ENCODE results near the gene PDILT.

The PDILT gene

GRCh38 chr16:20355114-20355782 is 49.3 kb downstream of the PDILT start:
- no peak for DNase-seq
- TF ChIP-seq GATA1 (IDR thresholded peaks at IDR 0.05; ENCODE audit: low read depth, low read length) (no peak), POLR2A (IDR thresholded peaks at IDR 0.05; ENCODE audit: low read length) (no peak)

- no peak for DNase-seq
Measured at GRCh38 chr16:20353379-20353778, 51.2 kb downstream of the PDILT start.

GRCh38 chr16:20352615-20353014 is 51.9 kb downstream of the PDILT start, which contains the start of gene UMOD:
Gene UMOD, minus strand, starts transcription at chr16:20352715. Its CDS starts 1,978 bp downstream, at chr16:20350737.
- DNase-seq, result no peak
- TF ChIP-seq POLR2A (IDR thresholded peaks at IDR 0.05; ENCODE audit: low read length) (no peak), GATA1 (IDR thresholded peaks at IDR 0.05; ENCODE audit: low read depth, low read length) (no peak)

More at GRCh38 chr16:20353379-20353778, 51.2 kb downstream of the PDILT start:
- TF ChIP-seq GATA1 (IDR thresholded peaks at IDR 0.05; ENCODE audit: low read depth, low read length) (no peak), POLR2A (IDR thresholded peaks at IDR 0.05; ENCODE audit: low read length) (no peak)

- TF ChIP-seq GATA1 (IDR thresholded peaks at IDR 0.05; ENCODE audit: low read depth, low read length), result no peak
- TF ChIP-seq POLR2A (IDR thresholded peaks at IDR 0.05; ENCODE audit: low read length), result no peak
Measured at GRCh38 chr16:20349615-20350014, 54.9 kb downstream of the PDILT start.

GRCh38 chr16:20348365-20349185 is 56.0 kb downstream of the PDILT start:
- TF ChIP-seq GATA1 (IDR thresholded peaks at IDR 0.05; ENCODE audit: low read depth, low read length), result no peak
- no peak for TF ChIP-seq POLR2A (IDR thresholded peaks at IDR 0.05; ENCODE audit: low read length)
- peak in 1 of 2 experiments; percentile 11 for DNase-seq

More at GRCh38 chr16:20349615-20350014, 54.9 kb downstream of the PDILT start:
- DNase-seq, result no peak

- TF ChIP-seq GATA1 (IDR thresholded peaks at IDR 0.05; ENCODE audit: low read depth, low read length) (no peak), POLR2A (IDR thresholded peaks at IDR 0.05; ENCODE audit: low read length) (no peak)
- DNase-seq, result no peak
Measured at GRCh38 chr16:20347666-20348364, 56.7 kb downstream of the PDILT start.

GRCh38 chr16:20344611-20345010 is 59.9 kb downstream of the PDILT start:
- TF ChIP-seq GATA1 (IDR thresholded peaks at IDR 0.05; ENCODE audit: low read depth, low read length) (no peak), POLR2A (IDR thresholded peaks at IDR 0.05; ENCODE audit: low read length) (no peak)

GRCh38 chr16:20339744-20340143 is 64.8 kb downstream of the PDILT start:
- no peak for DNase-seq
- TF ChIP-seq POLR2A (IDR thresholded peaks at IDR 0.05; ENCODE audit: low read length), result no peak
- TF ChIP-seq GATA1 (IDR thresholded peaks at IDR 0.05; ENCODE audit: low read depth, low read length), result no peak

More at GRCh38 chr16:20344611-20345010, 59.9 kb downstream of the PDILT start:
- no peak for DNase-seq

- TF ChIP-seq POLR2A (IDR thresholded peaks at IDR 0.05; ENCODE audit: low read length) (no peak), GATA1 (IDR thresholded peaks at IDR 0.05; ENCODE audit: low read depth, low read length) (no peak)
- DNase-seq, result no peak
Measured at GRCh38 chr16:20336955-20337354, 67.6 kb downstream of the PDILT start.

GRCh38 chr16:20334396-20334795 is 70.1 kb downstream of the PDILT start:
- TF ChIP-seq GATA1 (IDR thresholded peaks at IDR 0.05; ENCODE audit: low read depth, low read length) (no peak), POLR2A (IDR thresholded peaks at IDR 0.05; ENCODE audit: low read length) (no peak)

GRCh38 chr16:20333120-20333519 is 71.4 kb downstream of the PDILT start:
- no peak for TF ChIP-seq GATA1 (IDR thresholded peaks at IDR 0.05; ENCODE audit: low read depth, low read length)
- no peak for TF ChIP-seq POLR2A (IDR thresholded peaks at IDR 0.05; ENCODE audit: low read length)
- DNase-seq, result no peak

More at GRCh38 chr16:20334396-20334795, 70.1 kb downstream of the PDILT start:
- DNase-seq, result no peak

GRCh38 chr16:20332411-20332810 is 72.1 kb downstream of the PDILT start:
- no peak for DNase-seq
- TF ChIP-seq POLR2A (IDR thresholded peaks at IDR 0.05; ENCODE audit: low read length), result no peak
- no peak for TF ChIP-seq GATA1 (IDR thresholded peaks at IDR 0.05; ENCODE audit: low read depth, low read length)

GRCh38 chr16:20331635-20332034 is 72.9 kb downstream of the PDILT start:
- TF ChIP-seq GATA1 (IDR thresholded peaks at IDR 0.05; ENCODE audit: low read depth, low read length) (no peak), POLR2A (IDR thresholded peaks at IDR 0.05; ENCODE audit: low read length) (no peak)
- DNase-seq, result no peak
